GM19463 (cell line): ENCODE results near the gene UGT1A10.
"Not testable (repeated sequence)": the region's sequence is repeated elsewhere in the genome, so short reads cannot be mapped to it uniquely, and the experiment has no call there.

Experiments
- ATAC-seq: cut with Tn5 transposase; IDR thresholded peaks from one replicate; pipeline ENCODE4 v1.9.1; 2021; ENCODE audit warnings: mild to moderate bottlenecking, moderate library complexity; ENCODE audit not compliant: unreplicated experiment

The UGT1A10 gene

GRCh38 chr2:233655043-233655442 is 18.8 kb downstream of the UGT1A10 start:
- ATAC-seq, result no peak

- ATAC-seq, result not testable (repeated sequence)
Observed at GRCh38 chr2:233655943-233656342, 19.7 kb downstream of the UGT1A10 start.

GRCh38 chr2:233656443-233656842 is 20.2 kb downstream of the UGT1A10 start:
- no peak for ATAC-seq

- ATAC-seq, result no peak
Observed at GRCh38 chr2:233658610-233659009, 22.4 kb downstream of the UGT1A10 start.

- ATAC-seq, result no peak
Observed at GRCh38 chr2:233663911-233664310, 27.7 kb downstream of the UGT1A10 start.

GRCh38 chr2:233668605-233669260 is 32.5 kb downstream of the UGT1A10 start:
- no peak for ATAC-seq

- no peak for ATAC-seq
Observed at GRCh38 chr2:233671290-233672161, 35.3 kb downstream of the UGT1A10 start, which contains the start of gene UGT1A9. Gene UGT1A9, plus strand, starts transcription at chr2:233671898. Its CDS starts 37 bp downstream, at chr2:233671935.

- ATAC-seq, result no peak
Observed at GRCh38 chr2:233672886-233673285, 36.6 kb downstream of the UGT1A10 start.

GRCh38 chr2:233673896-233674295 is 37.6 kb downstream of the UGT1A10 start:
- no peak for ATAC-seq

- no peak for ATAC-seq
Observed at GRCh38 chr2:233674314-233674713, 38.1 kb downstream of the UGT1A10 start.

- no peak for ATAC-seq
Observed at GRCh38 chr2:233674995-233675394, 38.7 kb downstream of the UGT1A10 start.

GRCh38 chr2:233676046-233676445 is 39.8 kb downstream of the UGT1A10 start:
- no peak for ATAC-seq

- ATAC-seq, result no peak
Observed at GRCh38 chr2:233679196-233679595, 42.9 kb downstream of the UGT1A10 start.

GRCh38 chr2:233680361-233681045 is 44.3 kb downstream of the UGT1A10 start:
- ATAC-seq, result no peak

GRCh38 chr2:233681521-233682099 is 45.4 kb downstream of the UGT1A10 start, which contains the start of gene UGT1A7:
Gene UGT1A7, plus strand, starts transcription at chr2:233681901. Its CDS starts 37 bp downstream, at chr2:233681938.
- no peak for ATAC-seq

- ATAC-seq, result no peak
Observed at GRCh38 chr2:233684640-233685039, 48.4 kb downstream of the UGT1A10 start.

- ATAC-seq, result no peak
Observed at GRCh38 chr2:233686928-233687327, 50.7 kb downstream of the UGT1A10 start.

GRCh38 chr2:233688341-233688740 is 52.1 kb downstream of the UGT1A10 start:
- no peak for ATAC-seq

GRCh38 chr2:233689031-233689430 is 52.8 kb downstream of the UGT1A10 start:
- ATAC-seq, result no peak

GRCh38 chr2:233689501-233689900 is 53.3 kb downstream of the UGT1A10 start:
- no peak for ATAC-seq

GRCh38 chr2:233690444-233690843 is 54.2 kb downstream of the UGT1A10 start:
- ATAC-seq, result no peak
